GM20000 (cell line): ENCODE measurements around the gene CREBBP.

Experiments
- DNase-seq: peaks from one replicate; pipeline ENCODE4 v3.0.0; 2012; ENCODE audit warnings: low spot score
- CTCF ChIP-seq: IDR thresholded peaks from 2 replicates; pipeline ENCODE4 v1.5.1; 2012; ENCODE audit warnings: mild to moderate bottlenecking, control low read depth; ENCODE audit errors: extremely low read depth, missing control alignments

Gene CREBBP

GRCh38 chr16:3731126-3731935 is 149.2 kb downstream of the CREBBP start:
- TF ChIP-seq CTCF: no peak
- DNase-seq: no peak

GRCh38 chr16:3730161-3731125 is 150.1 kb downstream of the CREBBP start:
- no peak for DNase-seq
- no peak for TF ChIP-seq CTCF

- TF ChIP-seq CTCF: no peak
- DNase-seq: no peak
Measured at GRCh38 chr16:3729161-3730112, 151.1 kb downstream of the CREBBP start.

- DNase-seq: no peak
- no peak for TF ChIP-seq CTCF
Measured at GRCh38 chr16:3728424-3729160, 151.9 kb downstream of the CREBBP start.

GRCh38 chr16:3727806-3728381 is 152.6 kb downstream of the CREBBP start:
- no peak for TF ChIP-seq CTCF
- DNase-seq: no peak

- no peak for DNase-seq
- no peak for TF ChIP-seq CTCF
Measured at GRCh38 chr16:3726021-3726687, 154.4 kb downstream of the CREBBP start.
